HG03045 (cell line): ENCODE data around the gene DAP.
"Not testable (repeated sequence)": the region's sequence is repeated elsewhere in the genome, so short reads cannot be mapped to it uniquely, and the experiment has no call there.

Experiments used
- ATAC-seq: cut with Tn5 transposase; IDR thresholded peaks from one replicate; pipeline ENCODE4 v1.9.1; 2021; ENCODE audit warnings: mild to moderate bottlenecking, moderate library complexity; ENCODE audit not compliant: unreplicated experiment

DAP gene

GRCh38 chr5:10735569-10736276 is 25.3 kb downstream of the DAP start:
- ATAC-seq = peak; percentile 52

- no peak for ATAC-seq
These were observed 26.1 kb downstream of the DAP start for GRCh38 chr5:10734832-10735523.

- no peak for ATAC-seq
These were observed 26.9 kb downstream of the DAP start for GRCh38 chr5:10734037-10734709.

- no peak for ATAC-seq
These were observed 27.6 kb downstream of the DAP start for GRCh38 chr5:10733426-10733825.

GRCh38 chr5:10731913-10732312 is 29.1 kb downstream of the DAP start:
- ATAC-seq = no peak

GRCh38 chr5:10730043-10730351 is 31.0 kb downstream of the DAP start:
- no peak for ATAC-seq

GRCh38 chr5:10729320-10730042 is 31.6 kb downstream of the DAP start:
- no peak for ATAC-seq

- ATAC-seq = no peak
These were observed 32.4 kb downstream of the DAP start for GRCh38 chr5:10728679-10729078.

- no peak for ATAC-seq
These were observed 33.2 kb downstream of the DAP start for GRCh38 chr5:10727861-10728260.

- ATAC-seq = peak; percentile 95
These were observed 34.0 kb downstream of the DAP start for GRCh38 chr5:10726913-10727517.

GRCh38 chr5:10726179-10726912 is 34.7 kb downstream of the DAP start:
- ATAC-seq = no peak

- ATAC-seq = no peak
These were observed 35.4 kb downstream of the DAP start for GRCh38 chr5:10725636-10726035.

GRCh38 chr5:10724781-10725507 is 36.1 kb downstream of the DAP start:
- no peak for ATAC-seq

- no peak for ATAC-seq
These were observed 37.5 kb downstream of the DAP start for GRCh38 chr5:10723514-10723913.

- ATAC-seq = not testable (repeated sequence)
These were observed 40.3 kb downstream of the DAP start for GRCh38 chr5:10720766-10721165.

- no peak for ATAC-seq
These were observed 41.1 kb downstream of the DAP start for GRCh38 chr5:10719965-10720364.

- not testable (repeated sequence) for ATAC-seq
These were observed 42.4 kb downstream of the DAP start for GRCh38 chr5:10718617-10719016.

- ATAC-seq = not testable (repeated sequence)
These were observed 44.2 kb downstream of the DAP start for GRCh38 chr5:10716825-10717224.

- no peak for ATAC-seq
These were observed 45.3 kb downstream of the DAP start for GRCh38 chr5:10715605-10716290.
